GM23338 (cell line): Measurements from ENCODE around the gene ACBD7. TPM values are rescaled to one million over a fixed set of nuclear protein-coding genes. Genes with fewer than 3 reads are reported as not detected.

ENCODE experiments used
- ATAC-seq: fragments of 200-7000 bp; cut with Tn5 transposase; 3 replicates; pipeline ENCODE4 v1.9.1; 2020
- DNase-seq: peaks from one replicate; pipeline ENCODE4 v3.0.0-alpha.2; 2015; ENCODE audit warnings: low spot score
- H2AFZ ChIP-seq: fragments of 200-600 bp; sonication (generic); 2 replicates; pipeline ENCODE4 v1.8.0; 2016; ENCODE audit warnings: antibody characterized with exemption, mild to moderate bottlenecking, moderate library complexity
- H3F3A ChIP-seq: fragments of 200-600 bp; sonication (generic); replicated peaks from 2 replicates; pipeline ENCODE4 v1.8.0; 2017; ENCODE audit warnings: antibody characterized with exemption, mixed run types, low read depth
- H3K27ac ChIP-seq: fragments of 200-600 bp; sonication (generic); 2 replicates; pipeline ENCODE4 v1.6.1; 2016; ENCODE audit warnings: low read depth
- H3K27me3 ChIP-seq: fragments of 200-600 bp; sonication (generic); 2 replicates; pipeline ENCODE4 v1.8.0; 2016; ENCODE audit warnings: mild to moderate bottlenecking, mixed run types, moderate library complexity; ENCODE audit not compliant: insufficient read depth
- H3K36me3 ChIP-seq: fragments of 200-600 bp; sonication (generic); 2 replicates; pipeline ENCODE4 v1.8.0; 2016; ENCODE audit warnings: mild to moderate bottlenecking; ENCODE audit not compliant: insufficient read depth
- H3K4me1 ChIP-seq: fragments of 200-600 bp; sonication (generic); 2 replicates; pipeline ENCODE4 v1.8.0; 2016; ENCODE audit warnings: mild to moderate bottlenecking, moderate library complexity; ENCODE audit not compliant: insufficient read depth
- H3K4me2 ChIP-seq: fragments of 200-600 bp; sonication (generic); 2 replicates; pipeline ENCODE4 v1.7.1; 2017; ENCODE audit warnings: mixed run types
- H3K4me3 ChIP-seq: fragments of 200-600 bp; sonication (generic); 2 replicates; pipeline ENCODE4 v1.6.1; 2016; ENCODE audit warnings: mixed run types
- H3K79me2 ChIP-seq: fragments of 200-600 bp; sonication (generic); replicated peaks from 2 replicates; pipeline ENCODE4 v1.8.0; 2017; ENCODE audit warnings: mild to moderate bottlenecking; ENCODE audit not compliant: insufficient read depth
- H3K9me2 ChIP-seq: fragments of 200-600 bp; sonication (generic); 2 replicates; pipeline ENCODE4 v1.8.0; 2017; ENCODE audit not compliant: insufficient read depth
- H4K20me1 ChIP-seq: fragments of 200-600 bp; sonication (generic); replicated peaks from 2 replicates; pipeline ENCODE4 v1.8.0; 2017; ENCODE audit warnings: mild to moderate bottlenecking; ENCODE audit not compliant: insufficient read depth
- H3K27ac Mint-ChIP-seq: 2 replicates; pipeline ENCODE4 v1.8.0; 2020; ENCODE audit warnings: inconsistent platforms, mild to moderate bottlenecking, moderate library complexity, mixed read lengths
- H3K27me3 Mint-ChIP-seq: 3 replicates; pipeline ENCODE4 v1.8.0; 2022; ENCODE audit warnings: low read depth, mild to moderate bottlenecking, moderate library complexity, mixed read lengths, inconsistent platforms; ENCODE audit not compliant: insufficient read depth, poor library complexity
- H3K36me3 Mint-ChIP-seq: 3 replicates; pipeline ENCODE4 v1.8.0; 2021; ENCODE audit warnings: low read depth, mild to moderate bottlenecking, inconsistent platforms, moderate library complexity, mixed read lengths
- H3K4me1 Mint-ChIP-seq: 3 replicates; pipeline ENCODE4 v1.8.0; 2020; ENCODE audit warnings: mild to moderate bottlenecking, inconsistent platforms, mixed read lengths
- H3K4me3 Mint-ChIP-seq: 3 replicates; pipeline ENCODE4 v1.8.0; 2021; ENCODE audit warnings: moderate library complexity, mild to moderate bottlenecking, inconsistent platforms, mixed read lengths
- H3K9me3 Mint-ChIP-seq: 3 replicates; pipeline ENCODE4 v1.8.0; 2020; ENCODE audit warnings: moderate library complexity, mild to moderate bottlenecking, inconsistent platforms, mixed read lengths
- CREB1 ChIP-seq: fragments of 250-450 bp; sonication (Bioruptor Pico); IDR thresholded peaks from 2 replicates; pipeline ENCODE4 v1.5.0; 2020; ENCODE audit warnings: low read depth, mild to moderate bottlenecking, moderate library complexity
- EZH2 ChIP-seq: fragments of 200-600 bp; sonication (generic); IDR thresholded peaks from one replicate; pipeline ENCODE4 v1.8.0; 2017; ENCODE audit warnings: antibody characterized with exemption, mild to moderate bottlenecking, low read depth; ENCODE audit not compliant: unreplicated experiment
- EZH2phosphoT487 ChIP-seq: fragments of 200-600 bp; sonication (generic); IDR thresholded peaks from one replicate; pipeline ENCODE4 v1.8.1; 2018; ENCODE audit warnings: antibody characterized with exemption; ENCODE audit not compliant: unreplicated experiment
- JUNB ChIP-seq: IDR thresholded peaks from one replicate; pipeline ENCODE4 v1.6.1; 2016; ENCODE audit warnings: antibody characterized with exemption; ENCODE audit not compliant: unreplicated experiment
- NANOG ChIP-seq: IDR thresholded peaks from 2 replicates; pipeline ENCODE4 v1.6.1; 2016; ENCODE audit warnings: antibody characterized with exemption, borderline replicate concordance
- POLR2AphosphoS5 ChIP-seq: IDR thresholded peaks from 2 replicates; pipeline ENCODE4 v1.6.1; 2016; ENCODE audit warnings: antibody characterized with exemption, low read depth
- STAT1 ChIP-seq: IDR thresholded peaks from one replicate; pipeline ENCODE4 v1.6.1; 2016; ENCODE audit warnings: antibody characterized with exemption; ENCODE audit not compliant: unreplicated experiment
- ZNF114 ChIP-seq: fragments of 250-450 bp; sonication (Bioruptor Pico); IDR thresholded peaks from 2 replicates; pipeline ENCODE4 v1.5.0; 2020; ENCODE audit warnings: mild to moderate bottlenecking, moderate library complexity
- ZNF331 ChIP-seq: fragments of 250-450 bp; sonication (Bioruptor Pico); IDR thresholded peaks from 2 replicates; pipeline ENCODE4 v1.5.0; 2020; ENCODE audit warnings: low read depth, mild to moderate bottlenecking, moderate library complexity
- polyA plus RNA-seq: library from polyadenylated mRNA; unstranded; fragments of >200 nt; fragmentation: Nextera tagmentation; extraction: Ambion mirVana; gene quantifications from 2 replicates; pipeline ENCODE4 v1.2.1, GENCODE V29; 2016
- total RNA-seq: library from RNA; depleted of rRNA; stranded (reverse); fragments of >200 nt; shearing (Covaris generic); gene quantifications from 2 replicates; pipeline ENCODE4 v1.2.3, GENCODE V29; 2014
- TF ChIP-seq, protein P1 (sequence below), 2 experiments: fragments of 200-600 bp in 1 of 2; sonication (generic) in 1 of 2; conservative IDR thresholded peaks; 2 replicates each; pipeline versions ENCODE4 v1.5.1 to v1.6.1; 2016 to 2017; ENCODE audit warnings: antibody characterized with exemption in 2 of 2, low read depth in 2 of 2, mild to moderate bottlenecking in 2 of 2, moderate library complexity in 1 of 2
- TF ChIP-seq, protein P2 (sequence below): IDR thresholded peaks from one replicate; pipeline ENCODE4 v1.6.1; 2018; ENCODE audit warnings: antibody characterized with exemption; ENCODE audit not compliant: unreplicated experiment
- TF ChIP-seq, protein P3 (sequence below): fragments of 250-450 bp; sonication (Bioruptor Pico); IDR thresholded peaks from 2 replicates; pipeline ENCODE4 v1.5.0; 2020; ENCODE audit warnings: mild to moderate bottlenecking, moderate library complexity
- TF ChIP-seq, protein P4 (sequence below): IDR thresholded peaks from 2 replicates; pipeline ENCODE4 v1.6.1; 2016; ENCODE audit warnings: antibody characterized with exemption

Gene ACBD7
- total and polyA plus RNA-seq, 2 experiments from 2014 or later: 2.8 to 14.7 TPM

DNA sequence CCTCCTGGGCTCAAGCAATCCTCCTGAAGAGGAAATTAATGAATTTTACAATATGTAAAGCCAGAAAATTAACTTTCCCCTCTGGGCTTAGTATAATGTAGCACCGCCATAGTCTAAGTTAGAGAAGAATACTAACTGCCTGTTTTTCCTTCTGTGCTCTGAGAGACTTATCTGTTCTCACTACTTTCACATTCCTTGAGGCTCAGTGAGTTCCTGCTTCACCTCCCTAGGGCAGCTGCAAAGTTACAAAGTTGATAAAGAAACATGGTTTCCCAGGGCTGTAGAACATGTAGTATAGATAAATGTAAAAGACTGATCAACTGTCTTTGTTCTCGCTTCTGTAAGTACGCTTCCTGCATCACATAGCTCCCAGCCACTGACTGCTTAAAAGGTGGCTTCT, 60.8 kb downstream of the ACBD7 start:
- no peaks in the 10 kb centered on the region for H3K4me1 ChIP-seq

More for the DNA sequence above, 60.8 kb downstream of the ACBD7 start:
- Histone ChIP-seq H3K27me3 (no peaks in the 10 kb centered on the region), H3K4me3 (no peak overlapping the region), H2AFZ (no peak overlapping the region), H3K4me2 (no peak overlapping the region), H3K9me2 (no peaks in the 10 kb centered on the region), H3K79me2 (no peaks in the 10 kb centered on the region), H3K36me3 (no peaks in the 10 kb centered on the region), H3K27ac (no peak overlapping the region), H4K20me1 (no peaks in the 10 kb centered on the region), H3F3A (no peaks in the 10 kb centered on the region)
- no peaks in the 10 kb centered on the region for H3K36me3 Mint-ChIP-seq
- no peak overlapping the region for H3K27ac Mint-ChIP-seq
- ATAC-seq (no peak), DNase-seq (no peak)
- peaks cover 4% of the 10 kb centered on the region for H3K27me3 Mint-ChIP-seq
- H3K4me1 Mint-ChIP-seq: no peaks in the 10 kb centered on the region; the same call in 2 of the 3 replicates
- no peaks in the 10 kb centered on the region for H3K9me3 Mint-ChIP-seq
- no peak for TF ChIP-seq JUNB
- TF ChIP-seq CREB1 (CRISPR knock-in tag): no peak
- TF ChIP-seq, protein P1, sequence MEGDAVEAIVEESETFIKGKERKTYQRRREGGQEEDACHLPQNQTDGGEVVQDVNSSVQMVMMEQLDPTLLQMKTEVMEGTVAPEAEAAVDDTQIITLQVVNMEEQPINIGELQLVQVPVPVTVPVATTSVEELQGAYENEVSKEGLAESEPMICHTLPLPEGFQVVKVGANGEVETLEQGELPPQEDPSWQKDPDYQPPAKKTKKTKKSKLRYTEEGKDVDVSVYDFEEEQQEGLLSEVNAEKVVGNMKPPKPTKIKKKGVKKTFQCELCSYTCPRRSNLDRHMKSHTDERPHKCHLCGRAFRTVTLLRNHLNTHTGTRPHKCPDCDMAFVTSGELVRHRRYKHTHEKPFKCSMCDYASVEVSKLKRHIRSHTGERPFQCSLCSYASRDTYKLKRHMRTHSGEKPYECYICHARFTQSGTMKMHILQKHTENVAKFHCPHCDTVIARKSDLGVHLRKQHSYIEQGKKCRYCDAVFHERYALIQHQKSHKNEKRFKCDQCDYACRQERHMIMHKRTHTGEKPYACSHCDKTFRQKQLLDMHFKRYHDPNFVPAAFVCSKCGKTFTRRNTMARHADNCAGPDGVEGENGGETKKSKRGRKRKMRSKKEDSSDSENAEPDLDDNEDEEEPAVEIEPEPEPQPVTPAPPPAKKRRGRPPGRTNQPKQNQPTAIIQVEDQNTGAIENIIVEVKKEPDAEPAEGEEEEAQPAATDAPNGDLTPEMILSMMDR (conservative IDR thresholded peaks at IDR 0.05; ENCODE audit: low read depth in 2 of 2): no peak
- no peak for TF ChIP-seq EZH2phosphoT487
- no peak for TF ChIP-seq EZH2
- no peak for TF ChIP-seq NANOG
- TF ChIP-seq, protein P2, sequence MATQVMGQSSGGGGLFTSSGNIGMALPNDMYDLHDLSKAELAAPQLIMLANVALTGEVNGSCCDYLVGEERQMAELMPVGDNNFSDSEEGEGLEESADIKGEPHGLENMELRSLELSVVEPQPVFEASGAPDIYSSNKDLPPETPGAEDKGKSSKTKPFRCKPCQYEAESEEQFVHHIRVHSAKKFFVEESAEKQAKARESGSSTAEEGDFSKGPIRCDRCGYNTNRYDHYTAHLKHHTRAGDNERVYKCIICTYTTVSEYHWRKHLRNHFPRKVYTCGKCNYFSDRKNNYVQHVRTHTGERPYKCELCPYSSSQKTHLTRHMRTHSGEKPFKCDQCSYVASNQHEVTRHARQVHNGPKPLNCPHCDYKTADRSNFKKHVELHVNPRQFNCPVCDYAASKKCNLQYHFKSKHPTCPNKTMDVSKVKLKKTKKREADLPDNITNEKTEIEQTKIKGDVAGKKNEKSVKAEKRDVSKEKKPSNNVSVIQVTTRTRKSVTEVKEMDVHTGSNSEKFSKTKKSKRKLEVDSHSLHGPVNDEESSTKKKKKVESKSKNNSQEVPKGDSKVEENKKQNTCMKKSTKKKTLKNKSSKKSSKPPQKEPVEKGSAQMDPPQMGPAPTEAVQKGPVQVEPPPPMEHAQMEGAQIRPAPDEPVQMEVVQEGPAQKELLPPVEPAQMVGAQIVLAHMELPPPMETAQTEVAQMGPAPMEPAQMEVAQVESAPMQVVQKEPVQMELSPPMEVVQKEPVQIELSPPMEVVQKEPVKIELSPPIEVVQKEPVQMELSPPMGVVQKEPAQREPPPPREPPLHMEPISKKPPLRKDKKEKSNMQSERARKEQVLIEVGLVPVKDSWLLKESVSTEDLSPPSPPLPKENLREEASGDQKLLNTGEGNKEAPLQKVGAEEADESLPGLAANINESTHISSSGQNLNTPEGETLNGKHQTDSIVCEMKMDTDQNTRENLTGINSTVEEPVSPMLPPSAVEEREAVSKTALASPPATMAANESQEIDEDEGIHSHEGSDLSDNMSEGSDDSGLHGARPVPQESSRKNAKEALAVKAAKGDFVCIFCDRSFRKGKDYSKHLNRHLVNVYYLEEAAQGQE: no peak
- no peak for TF ChIP-seq POLR2AphosphoS5
- TF ChIP-seq, protein P3, sequence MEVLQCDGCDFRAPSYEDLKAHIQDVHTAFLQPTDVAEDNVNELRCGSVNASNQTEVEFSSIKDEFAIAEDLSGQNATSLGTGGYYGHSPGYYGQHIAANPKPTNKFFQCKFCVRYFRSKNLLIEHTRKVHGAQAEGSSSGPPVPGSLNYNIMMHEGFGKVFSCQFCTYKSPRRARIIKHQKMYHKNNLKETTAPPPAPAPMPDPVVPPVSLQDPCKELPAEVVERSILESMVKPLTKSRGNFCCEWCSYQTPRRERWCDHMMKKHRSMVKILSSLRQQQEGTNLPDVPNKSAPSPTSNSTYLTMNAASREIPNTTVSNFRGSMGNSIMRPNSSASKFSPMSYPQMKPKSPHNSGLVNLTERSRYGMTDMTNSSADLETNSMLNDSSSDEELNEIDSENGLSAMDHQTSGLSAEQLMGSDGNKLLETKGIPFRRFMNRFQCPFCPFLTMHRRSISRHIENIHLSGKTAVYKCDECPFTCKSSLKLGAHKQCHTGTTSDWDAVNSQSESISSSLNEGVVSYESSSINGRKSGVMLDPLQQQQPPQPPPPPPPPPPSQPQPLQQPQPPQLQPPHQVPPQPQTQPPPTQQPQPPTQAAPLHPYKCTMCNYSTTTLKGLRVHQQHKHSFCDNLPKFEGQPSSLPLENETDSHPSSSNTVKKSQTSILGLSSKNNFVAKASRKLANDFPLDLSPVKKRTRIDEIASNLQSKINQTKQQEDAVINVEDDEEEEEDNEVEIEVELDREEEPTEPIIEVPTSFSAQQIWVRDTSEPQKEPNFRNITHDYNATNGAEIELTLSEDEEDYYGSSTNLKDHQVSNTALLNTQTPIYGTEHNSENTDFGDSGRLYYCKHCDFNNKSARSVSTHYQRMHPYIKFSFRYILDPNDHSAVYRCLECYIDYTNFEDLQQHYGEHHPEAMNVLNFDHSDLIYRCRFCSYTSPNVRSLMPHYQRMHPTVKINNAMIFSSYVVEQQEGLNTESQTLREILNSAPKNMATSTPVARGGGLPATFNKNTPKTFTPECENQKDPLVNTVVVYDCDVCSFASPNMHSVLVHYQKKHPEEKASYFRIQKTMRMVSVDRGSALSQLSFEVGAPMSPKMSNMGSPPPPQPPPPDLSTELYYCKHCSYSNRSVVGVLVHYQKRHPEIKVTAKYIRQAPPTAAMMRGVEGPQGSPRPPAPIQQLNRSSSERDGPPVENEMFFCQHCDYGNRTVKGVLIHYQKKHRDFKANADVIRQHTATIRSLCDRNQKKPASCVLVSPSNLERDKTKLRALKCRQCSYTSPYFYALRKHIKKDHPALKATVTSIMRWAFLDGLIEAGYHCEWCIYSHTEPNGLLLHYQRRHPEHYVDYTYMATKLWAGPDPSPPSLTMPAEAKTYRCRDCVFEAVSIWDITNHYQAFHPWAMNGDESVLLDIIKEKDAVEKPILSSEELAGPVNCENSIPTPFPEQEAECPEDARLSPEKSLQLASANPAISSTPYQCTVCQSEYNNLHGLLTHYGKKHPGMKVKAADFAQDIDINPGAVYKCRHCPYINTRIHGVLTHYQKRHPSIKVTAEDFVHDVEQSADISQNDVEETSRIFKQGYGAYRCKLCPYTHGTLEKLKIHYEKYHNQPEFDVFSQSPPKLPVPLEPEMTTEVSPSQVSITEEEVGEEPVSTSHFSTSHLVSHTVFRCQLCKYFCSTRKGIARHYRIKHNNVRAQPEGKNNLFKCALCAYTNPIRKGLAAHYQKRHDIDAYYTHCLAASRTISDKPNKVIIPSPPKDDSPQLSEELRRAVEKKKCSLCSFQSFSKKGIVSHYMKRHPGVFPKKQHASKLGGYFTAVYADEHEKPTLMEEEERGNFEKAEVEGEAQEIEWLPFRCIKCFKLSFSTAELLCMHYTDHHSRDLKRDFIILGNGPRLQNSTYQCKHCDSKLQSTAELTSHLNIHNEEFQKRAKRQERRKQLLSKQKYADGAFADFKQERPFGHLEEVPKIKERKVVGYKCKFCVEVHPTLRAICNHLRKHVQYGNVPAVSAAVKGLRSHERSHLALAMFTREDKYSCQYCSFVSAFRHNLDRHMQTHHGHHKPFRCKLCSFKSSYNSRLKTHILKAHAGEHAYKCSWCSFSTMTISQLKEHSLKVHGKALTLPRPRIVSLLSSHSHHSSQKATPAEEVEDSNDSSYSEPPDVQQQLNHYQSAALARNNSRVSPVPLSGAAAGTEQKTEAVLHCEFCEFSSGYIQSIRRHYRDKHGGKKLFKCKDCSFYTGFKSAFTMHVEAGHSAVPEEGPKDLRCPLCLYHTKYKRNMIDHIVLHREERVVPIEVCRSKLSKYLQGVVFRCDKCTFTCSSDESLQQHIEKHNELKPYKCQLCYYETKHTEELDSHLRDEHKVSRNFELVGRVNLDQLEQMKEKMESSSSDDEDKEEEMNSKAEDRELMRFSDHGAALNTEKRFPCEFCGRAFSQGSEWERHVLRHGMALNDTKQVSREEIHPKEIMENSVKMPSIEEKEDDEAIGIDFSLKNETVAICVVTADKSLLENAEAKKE: no peak
- TF ChIP-seq ZNF331: no peak
- TF ChIP-seq STAT1: no peak
- no peak for TF ChIP-seq ZNF114 (CRISPR knock-in tag)
- TF ChIP-seq, protein P4, sequence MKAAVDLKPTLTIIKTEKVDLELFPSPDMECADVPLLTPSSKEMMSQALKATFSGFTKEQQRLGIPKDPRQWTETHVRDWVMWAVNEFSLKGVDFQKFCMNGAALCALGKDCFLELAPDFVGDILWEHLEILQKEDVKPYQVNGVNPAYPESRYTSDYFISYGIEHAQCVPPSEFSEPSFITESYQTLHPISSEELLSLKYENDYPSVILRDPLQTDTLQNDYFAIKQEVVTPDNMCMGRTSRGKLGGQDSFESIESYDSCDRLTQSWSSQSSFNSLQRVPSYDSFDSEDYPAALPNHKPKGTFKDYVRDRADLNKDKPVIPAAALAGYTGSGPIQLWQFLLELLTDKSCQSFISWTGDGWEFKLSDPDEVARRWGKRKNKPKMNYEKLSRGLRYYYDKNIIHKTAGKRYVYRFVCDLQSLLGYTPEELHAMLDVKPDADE: no peak
- no peak overlapping the region for H3K4me3 Mint-ChIP-seq
